RPMI7951 (cell line): Measurements from ENCODE around the gene LMO7. TPM values are rescaled to one million over a fixed set of nuclear protein-coding genes. Genes with fewer than 3 reads are reported as not detected.
"Not testable (repeated sequence)": the region's sequence is repeated elsewhere in the genome, so short reads cannot be mapped to it uniquely, and the experiment has no call there.

Source experiments
- DNase-seq: peaks from one replicate; pipeline ENCODE4 v3.0.0-alpha.2; 2012; ENCODE audit warnings: low read depth
- total RNA-seq: library from RNA; depleted of rRNA; stranded (reverse); fragments of >200 nt; shearing (Covaris generic); gene quantifications from 2 replicates; pipeline ENCODE4 v1.2.3, GENCODE V29; 2014

LMO7 gene
- total RNA-seq, 1 experiment from 2014 or later: 92.4 TPM

GRCh38 chr13:75647126-75647784 is 11.1 kb downstream of the LMO7 start:
- no peak for DNase-seq

GRCh38 chr13:75648446-75648845 is 12.3 kb downstream of the LMO7 start:
- DNase-seq: no peak

- DNase-seq: no peak
These were observed 14.9 kb downstream of the LMO7 start for GRCh38 chr13:75651013-75651412.

GRCh38 chr13:75652726-75653125 is 16.6 kb downstream of the LMO7 start:
- no peak for DNase-seq

GRCh38 chr13:75656425-75656989 is 20.4 kb downstream of the LMO7 start:
- DNase-seq: peak; percentile 40

GRCh38 chr13:75657111-75657510 is 21.0 kb downstream of the LMO7 start:
- no peak for DNase-seq

- DNase-seq: no peak
These were observed 24.6 kb downstream of the LMO7 start for GRCh38 chr13:75660694-75661093.

GRCh38 chr13:75661443-75661842 is 25.3 kb downstream of the LMO7 start:
- DNase-seq: no peak

- DNase-seq: peak; percentile 9
These were observed 30.7 kb downstream of the LMO7 start for GRCh38 chr13:75666646-75667351.

GRCh38 chr13:75669706-75670105 is 33.6 kb downstream of the LMO7 start:
- DNase-seq: no peak

- no peak for DNase-seq
These were observed 34.4 kb downstream of the LMO7 start for GRCh38 chr13:75670496-75670895.

- DNase-seq: no peak
These were observed 39.3 kb downstream of the LMO7 start for GRCh38 chr13:75675421-75675820.

- DNase-seq: no peak
These were observed 43.3 kb downstream of the LMO7 start for GRCh38 chr13:75679459-75679858.

- not testable (repeated sequence) for DNase-seq
These were observed 44.1 kb downstream of the LMO7 start for GRCh38 chr13:75680251-75680650.

GRCh38 chr13:75682326-75682725 is 46.2 kb downstream of the LMO7 start:
- no peak for DNase-seq

- peak; percentile 96 for DNase-seq
These were observed 49.1 kb downstream of the LMO7 start for GRCh38 chr13:75685239-75685697.

- DNase-seq: peak; percentile 55
These were observed 51.1 kb downstream of the LMO7 start for GRCh38 chr13:75687150-75687763.

- DNase-seq: no peak
These were observed 53.6 kb downstream of the LMO7 start for GRCh38 chr13:75689686-75690085.

- DNase-seq: no peak
These were observed 54.5 kb downstream of the LMO7 start for GRCh38 chr13:75690607-75691006.

- DNase-seq: no peak
These were observed 55.1 kb downstream of the LMO7 start for GRCh38 chr13:75691183-75691582.

- DNase-seq: no peak
These were observed 57.1 kb downstream of the LMO7 start for GRCh38 chr13:75693227-75693626.

GRCh38 chr13:75694722-75695121 is 58.6 kb downstream of the LMO7 start:
- DNase-seq: no peak

GRCh38 chr13:75695908-75696307 is 59.8 kb downstream of the LMO7 start:
- DNase-seq: peak; percentile 60
